ENCODE data around the gene RND2. TPM values are rescaled to one million over a fixed set of nuclear protein-coding genes. Genes with fewer than 3 reads are reported as not detected.
"Not testable (repeated sequence)": the region's sequence is repeated elsewhere in the genome, so short reads cannot be mapped to it uniquely, and the experiment has no call there.

Gene RND2
- total and polyA plus RNA-seq, 2 experiments from 2014 or later, result 18.5 to 22.9 TPM

DNA sequence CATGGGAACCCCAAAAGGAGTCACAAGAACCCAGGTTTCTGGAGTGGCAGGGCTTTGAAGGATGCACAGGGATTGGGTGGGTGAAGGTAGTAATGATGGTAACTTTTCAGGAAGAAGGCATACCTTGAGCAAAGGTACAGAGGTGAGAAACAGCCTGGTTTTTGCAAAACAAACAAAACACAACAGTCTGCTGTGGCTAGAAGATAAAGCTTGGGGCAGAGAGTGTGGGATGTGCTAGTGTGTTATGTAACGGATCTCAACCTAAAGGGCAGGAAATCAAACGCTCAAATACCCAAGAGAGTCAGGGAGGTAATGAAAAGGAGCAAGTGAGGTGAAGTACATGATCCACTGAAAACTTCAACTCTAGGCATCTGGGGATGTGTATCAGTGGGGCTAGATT lies 49.8 kb upstream of the RND2 start:
- ATAC-seq (no peak), DNase-seq (ENCODE audit: low spot score) (no peak)
- Mint-ChIP-seq H3K27me3 (ENCODE audit: insufficient read depth, low read depth, poor library complexity) (peaks cover 7% of the 10 kb centered on the region), H3K27ac (no peak overlapping the region), H3K36me3 (ENCODE audit: low read depth) (peaks cover 5% of the 10 kb centered on the region; the same call in 2 of the 3 replicates), H3K9me3 (peaks cover 7% of the 10 kb centered on the region; the same call in 2 of the 3 replicates), H3K4me3 (no peak overlapping the region), H3K4me1 (peaks cover 7% of the 10 kb centered on the region; the same call in 2 of the 3 replicates)
- TF ChIP-seq ZNF331 (CRISPR knock-in tag; IDR thresholded peaks at IDR 0.05; ENCODE audit: low read depth), result no peak
- TF ChIP-seq CREB1 (CRISPR knock-in tag; IDR thresholded peaks at IDR 0.05; ENCODE audit: low read depth), result no peak
- TF ChIP-seq, protein P1, sequence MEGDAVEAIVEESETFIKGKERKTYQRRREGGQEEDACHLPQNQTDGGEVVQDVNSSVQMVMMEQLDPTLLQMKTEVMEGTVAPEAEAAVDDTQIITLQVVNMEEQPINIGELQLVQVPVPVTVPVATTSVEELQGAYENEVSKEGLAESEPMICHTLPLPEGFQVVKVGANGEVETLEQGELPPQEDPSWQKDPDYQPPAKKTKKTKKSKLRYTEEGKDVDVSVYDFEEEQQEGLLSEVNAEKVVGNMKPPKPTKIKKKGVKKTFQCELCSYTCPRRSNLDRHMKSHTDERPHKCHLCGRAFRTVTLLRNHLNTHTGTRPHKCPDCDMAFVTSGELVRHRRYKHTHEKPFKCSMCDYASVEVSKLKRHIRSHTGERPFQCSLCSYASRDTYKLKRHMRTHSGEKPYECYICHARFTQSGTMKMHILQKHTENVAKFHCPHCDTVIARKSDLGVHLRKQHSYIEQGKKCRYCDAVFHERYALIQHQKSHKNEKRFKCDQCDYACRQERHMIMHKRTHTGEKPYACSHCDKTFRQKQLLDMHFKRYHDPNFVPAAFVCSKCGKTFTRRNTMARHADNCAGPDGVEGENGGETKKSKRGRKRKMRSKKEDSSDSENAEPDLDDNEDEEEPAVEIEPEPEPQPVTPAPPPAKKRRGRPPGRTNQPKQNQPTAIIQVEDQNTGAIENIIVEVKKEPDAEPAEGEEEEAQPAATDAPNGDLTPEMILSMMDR (conservative IDR thresholded peaks at IDR 0.05; ENCODE audit: low read depth in 2 of 2), result no peak
- TF ChIP-seq, protein P2, sequence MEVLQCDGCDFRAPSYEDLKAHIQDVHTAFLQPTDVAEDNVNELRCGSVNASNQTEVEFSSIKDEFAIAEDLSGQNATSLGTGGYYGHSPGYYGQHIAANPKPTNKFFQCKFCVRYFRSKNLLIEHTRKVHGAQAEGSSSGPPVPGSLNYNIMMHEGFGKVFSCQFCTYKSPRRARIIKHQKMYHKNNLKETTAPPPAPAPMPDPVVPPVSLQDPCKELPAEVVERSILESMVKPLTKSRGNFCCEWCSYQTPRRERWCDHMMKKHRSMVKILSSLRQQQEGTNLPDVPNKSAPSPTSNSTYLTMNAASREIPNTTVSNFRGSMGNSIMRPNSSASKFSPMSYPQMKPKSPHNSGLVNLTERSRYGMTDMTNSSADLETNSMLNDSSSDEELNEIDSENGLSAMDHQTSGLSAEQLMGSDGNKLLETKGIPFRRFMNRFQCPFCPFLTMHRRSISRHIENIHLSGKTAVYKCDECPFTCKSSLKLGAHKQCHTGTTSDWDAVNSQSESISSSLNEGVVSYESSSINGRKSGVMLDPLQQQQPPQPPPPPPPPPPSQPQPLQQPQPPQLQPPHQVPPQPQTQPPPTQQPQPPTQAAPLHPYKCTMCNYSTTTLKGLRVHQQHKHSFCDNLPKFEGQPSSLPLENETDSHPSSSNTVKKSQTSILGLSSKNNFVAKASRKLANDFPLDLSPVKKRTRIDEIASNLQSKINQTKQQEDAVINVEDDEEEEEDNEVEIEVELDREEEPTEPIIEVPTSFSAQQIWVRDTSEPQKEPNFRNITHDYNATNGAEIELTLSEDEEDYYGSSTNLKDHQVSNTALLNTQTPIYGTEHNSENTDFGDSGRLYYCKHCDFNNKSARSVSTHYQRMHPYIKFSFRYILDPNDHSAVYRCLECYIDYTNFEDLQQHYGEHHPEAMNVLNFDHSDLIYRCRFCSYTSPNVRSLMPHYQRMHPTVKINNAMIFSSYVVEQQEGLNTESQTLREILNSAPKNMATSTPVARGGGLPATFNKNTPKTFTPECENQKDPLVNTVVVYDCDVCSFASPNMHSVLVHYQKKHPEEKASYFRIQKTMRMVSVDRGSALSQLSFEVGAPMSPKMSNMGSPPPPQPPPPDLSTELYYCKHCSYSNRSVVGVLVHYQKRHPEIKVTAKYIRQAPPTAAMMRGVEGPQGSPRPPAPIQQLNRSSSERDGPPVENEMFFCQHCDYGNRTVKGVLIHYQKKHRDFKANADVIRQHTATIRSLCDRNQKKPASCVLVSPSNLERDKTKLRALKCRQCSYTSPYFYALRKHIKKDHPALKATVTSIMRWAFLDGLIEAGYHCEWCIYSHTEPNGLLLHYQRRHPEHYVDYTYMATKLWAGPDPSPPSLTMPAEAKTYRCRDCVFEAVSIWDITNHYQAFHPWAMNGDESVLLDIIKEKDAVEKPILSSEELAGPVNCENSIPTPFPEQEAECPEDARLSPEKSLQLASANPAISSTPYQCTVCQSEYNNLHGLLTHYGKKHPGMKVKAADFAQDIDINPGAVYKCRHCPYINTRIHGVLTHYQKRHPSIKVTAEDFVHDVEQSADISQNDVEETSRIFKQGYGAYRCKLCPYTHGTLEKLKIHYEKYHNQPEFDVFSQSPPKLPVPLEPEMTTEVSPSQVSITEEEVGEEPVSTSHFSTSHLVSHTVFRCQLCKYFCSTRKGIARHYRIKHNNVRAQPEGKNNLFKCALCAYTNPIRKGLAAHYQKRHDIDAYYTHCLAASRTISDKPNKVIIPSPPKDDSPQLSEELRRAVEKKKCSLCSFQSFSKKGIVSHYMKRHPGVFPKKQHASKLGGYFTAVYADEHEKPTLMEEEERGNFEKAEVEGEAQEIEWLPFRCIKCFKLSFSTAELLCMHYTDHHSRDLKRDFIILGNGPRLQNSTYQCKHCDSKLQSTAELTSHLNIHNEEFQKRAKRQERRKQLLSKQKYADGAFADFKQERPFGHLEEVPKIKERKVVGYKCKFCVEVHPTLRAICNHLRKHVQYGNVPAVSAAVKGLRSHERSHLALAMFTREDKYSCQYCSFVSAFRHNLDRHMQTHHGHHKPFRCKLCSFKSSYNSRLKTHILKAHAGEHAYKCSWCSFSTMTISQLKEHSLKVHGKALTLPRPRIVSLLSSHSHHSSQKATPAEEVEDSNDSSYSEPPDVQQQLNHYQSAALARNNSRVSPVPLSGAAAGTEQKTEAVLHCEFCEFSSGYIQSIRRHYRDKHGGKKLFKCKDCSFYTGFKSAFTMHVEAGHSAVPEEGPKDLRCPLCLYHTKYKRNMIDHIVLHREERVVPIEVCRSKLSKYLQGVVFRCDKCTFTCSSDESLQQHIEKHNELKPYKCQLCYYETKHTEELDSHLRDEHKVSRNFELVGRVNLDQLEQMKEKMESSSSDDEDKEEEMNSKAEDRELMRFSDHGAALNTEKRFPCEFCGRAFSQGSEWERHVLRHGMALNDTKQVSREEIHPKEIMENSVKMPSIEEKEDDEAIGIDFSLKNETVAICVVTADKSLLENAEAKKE (CRISPR knock-in tag; IDR thresholded peaks at IDR 0.05), result no peak
- no peak for TF ChIP-seq EZH2phosphoT487 (IDR thresholded peaks at IDR 0.05; ENCODE audit: unreplicated experiment)
- no peak for TF ChIP-seq POLR2AphosphoS5 (IDR thresholded peaks at IDR 0.05; ENCODE audit: low read depth)
- TF ChIP-seq, protein P3, sequence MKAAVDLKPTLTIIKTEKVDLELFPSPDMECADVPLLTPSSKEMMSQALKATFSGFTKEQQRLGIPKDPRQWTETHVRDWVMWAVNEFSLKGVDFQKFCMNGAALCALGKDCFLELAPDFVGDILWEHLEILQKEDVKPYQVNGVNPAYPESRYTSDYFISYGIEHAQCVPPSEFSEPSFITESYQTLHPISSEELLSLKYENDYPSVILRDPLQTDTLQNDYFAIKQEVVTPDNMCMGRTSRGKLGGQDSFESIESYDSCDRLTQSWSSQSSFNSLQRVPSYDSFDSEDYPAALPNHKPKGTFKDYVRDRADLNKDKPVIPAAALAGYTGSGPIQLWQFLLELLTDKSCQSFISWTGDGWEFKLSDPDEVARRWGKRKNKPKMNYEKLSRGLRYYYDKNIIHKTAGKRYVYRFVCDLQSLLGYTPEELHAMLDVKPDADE (IDR thresholded peaks at IDR 0.05), result no peak
- no peak for TF ChIP-seq ZNF114 (CRISPR knock-in tag; IDR thresholded peaks at IDR 0.05)
- no peak for TF ChIP-seq JUNB (IDR thresholded peaks at IDR 0.05; ENCODE audit: unreplicated experiment)
- TF ChIP-seq EZH2 (IDR thresholded peaks at IDR 0.05; ENCODE audit: low read depth, unreplicated experiment), result no peak
- Histone ChIP-seq H3K4me2 (no peak overlapping the region), H3K36me3 (ENCODE audit: insufficient read depth) (no peaks in the 10 kb centered on the region), H2AFZ (no peak overlapping the region), H3F3A (replicated peaks; ENCODE audit: low read depth) (peaks cover 9% of the 10 kb centered on the region; the same call in 1 of the 2 replicates), H3K27me3 (ENCODE audit: insufficient read depth) (no peaks in the 10 kb centered on the region), H3K79me2 (replicated peaks; ENCODE audit: insufficient read depth) (no peaks in the 10 kb centered on the region), H3K9me2 (ENCODE audit: insufficient read depth) (no peaks in the 10 kb centered on the region; the same call in 1 of the 2 replicates), H3K27ac (ENCODE audit: low read depth) (no peak overlapping the region), H3K4me3 (no peak overlapping the region), H4K20me1 (replicated peaks; ENCODE audit: insufficient read depth) (no peaks in the 10 kb centered on the region), H3K4me1 (ENCODE audit: insufficient read depth) (peaks cover 10% of the 10 kb centered on the region; the same call in 1 of the 2 replicates)

DNA sequence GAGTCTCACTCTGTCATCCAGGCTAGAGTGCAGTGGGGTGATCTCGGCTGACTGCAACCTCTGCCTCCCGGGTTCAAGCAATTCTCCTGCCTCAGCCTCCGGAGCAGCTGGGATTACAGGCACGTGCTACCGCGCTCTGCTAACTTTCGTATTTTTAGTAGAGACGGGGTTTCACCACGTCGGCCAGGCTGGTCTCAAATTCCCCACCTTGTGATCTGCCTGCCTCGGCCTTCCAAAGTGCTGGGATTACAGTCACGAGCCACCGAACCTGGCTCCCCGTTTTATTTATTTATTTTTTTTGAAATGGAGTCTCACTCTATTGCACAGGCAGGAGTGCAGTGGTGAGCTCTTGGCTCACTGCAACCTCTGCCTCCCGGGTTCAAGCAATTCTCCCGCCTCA lies 49.3 kb upstream of the RND2 start:
- not testable (repeated sequence) for H2AFZ ChIP-seq; ATAC-seq; H3K27me3 ChIP-seq (ENCODE audit: insufficient read depth); H3K4me3 ChIP-seq; H4K20me1 ChIP-seq (replicated peaks; ENCODE audit: insufficient read depth); H3K27me3 Mint-ChIP-seq (ENCODE audit: insufficient read depth, low read depth, poor library complexity); H3K4me1 ChIP-seq (ENCODE audit: insufficient read depth); H3K27ac ChIP-seq (ENCODE audit: low read depth); H3K9me3 Mint-ChIP-seq; H3K79me2 ChIP-seq (replicated peaks; ENCODE audit: insufficient read depth); H3K4me1 Mint-ChIP-seq; DNase-seq (ENCODE audit: low spot score); H3K9me2 ChIP-seq (ENCODE audit: insufficient read depth); H3K4me3 Mint-ChIP-seq; H3K4me2 ChIP-seq; H3K36me3 Mint-ChIP-seq (ENCODE audit: low read depth); H3K36me3 ChIP-seq (ENCODE audit: insufficient read depth); H3F3A ChIP-seq (replicated peaks; ENCODE audit: low read depth); H3K27ac Mint-ChIP-seq

Measured in GM23338 (cell line).